Right lobe of liver (tissue), 4 donors: ENCODE measurements around the gene PIGV.

ENCODE experiments used
- CTCF ChIP-seq, 4 donors: fragments of 200-600 bp in 3 of 4; fragments of 450-650 bp in 1 of 4; IDR thresholded peaks; one replicate each; pipeline versions ENCODE4 v1.5.1 to v1.8.0; 2016 to 2022; ENCODE audit warnings: antibody characterized with exemption in 4 of 4, mild to moderate bottlenecking in 2 of 4
- POLR2A ChIP-seq: fragments of 450-650 bp; IDR thresholded peaks from one replicate; pipeline ENCODE4 v1.6.1; 2017; ENCODE audit warnings: antibody characterized with exemption, mild to moderate bottlenecking
- donor health status: DM: no; HTN: no; CAD: no.
- donor health status: DM: no; HTN: no; CAD: no.
- donor health status: DM: no; HTN: yes; CAD: no.

GRCh38 chr1:26745191-26745590 lies 42.6 kb upstream of the PIGV start:
- no peak for TF ChIP-seq CTCF (IDR thresholded peaks at IDR 0.05)
- no peak for TF ChIP-seq POLR2A
